ENCODE measurements around the gene NSUN7.

The NSUN7 gene

DNA sequence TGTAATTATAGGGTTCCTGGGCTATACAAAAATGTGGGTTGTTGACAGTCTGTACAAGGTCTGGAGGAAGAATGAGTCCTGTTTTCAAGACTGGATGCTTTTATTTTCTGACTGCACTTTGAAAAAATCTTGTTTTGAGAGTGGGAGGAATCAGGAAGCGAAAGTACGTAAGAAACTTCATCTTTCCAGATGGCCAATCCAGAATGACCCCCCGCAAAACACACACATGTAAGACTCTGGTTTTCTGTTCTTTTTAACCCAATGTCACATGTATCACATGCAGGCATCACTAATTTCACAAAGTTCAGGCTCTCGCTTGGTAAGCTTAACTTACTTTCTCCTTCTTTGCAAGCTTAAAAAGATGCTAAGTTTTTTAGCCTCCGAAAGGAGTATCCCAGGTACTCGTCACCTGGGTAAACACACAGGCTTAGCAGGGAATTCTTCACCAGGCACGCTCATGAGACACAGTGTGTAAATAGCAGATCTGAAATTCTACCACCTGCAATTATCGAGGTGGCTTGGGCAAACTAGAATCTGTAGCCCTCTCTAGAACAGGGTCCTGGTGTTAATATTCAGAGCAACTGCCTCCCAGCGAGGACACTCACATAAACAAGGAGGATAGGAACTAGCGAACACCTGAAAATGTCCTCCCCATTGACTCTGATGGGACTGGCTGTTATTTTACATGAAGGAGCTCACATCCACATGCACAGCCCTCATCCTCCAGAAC, 90.7 kb downstream of the NSUN7 start:
- H3K4me1 ChIP-seq (ENCODE audit: insufficient read depth, low read length), result peaks cover 17% of the 10 kb centered on the region; the same call in 1 of the 2 replicates
- no peaks in the 10 kb centered on the region for H3K9me3 ChIP-seq (ENCODE audit: control insufficient read depth, insufficient read depth, low read length)
- no peak overlapping the region for H3K9ac ChIP-seq (ENCODE audit: low read depth, low read length)
- H3K36me3 ChIP-seq (ENCODE audit: insufficient read depth, low read length), result no peaks in the 10 kb centered on the region

DNA sequence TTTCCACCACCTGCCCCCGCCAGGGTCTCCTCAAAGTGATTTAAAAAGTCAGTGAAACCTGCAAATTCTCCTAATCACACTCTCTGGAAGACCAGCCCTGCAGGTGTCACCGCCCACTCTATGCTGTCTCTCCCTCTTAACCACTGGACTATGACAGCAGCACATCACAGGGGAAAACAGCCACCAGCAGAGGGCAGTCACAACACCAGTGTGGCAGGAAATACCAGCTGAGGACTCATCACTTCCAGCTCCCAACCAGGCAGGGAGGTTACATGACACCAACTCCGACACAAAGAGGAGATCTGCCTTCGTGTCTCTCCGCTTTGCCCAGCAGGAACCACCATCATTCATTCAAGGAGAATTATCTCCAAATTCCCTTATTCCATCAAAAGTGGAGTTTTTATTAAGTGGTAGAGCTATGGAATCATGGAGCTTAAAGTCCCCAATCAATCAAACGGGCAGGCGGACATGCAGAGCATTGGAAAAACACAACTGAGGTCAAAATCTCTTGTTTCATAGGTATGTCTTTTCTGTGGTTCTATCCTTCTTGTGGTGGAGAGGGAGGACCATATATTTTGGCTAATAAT, 91.3 kb downstream of the NSUN7 start:
- Histone ChIP-seq H3K4me1 (ENCODE audit: insufficient read depth, low read length) (peaks cover 17% of the 10 kb centered on the region; the same call in 1 of the 2 replicates), H3K9me3 (ENCODE audit: control insufficient read depth, insufficient read depth, low read length) (no peaks in the 10 kb centered on the region), H3K9ac (ENCODE audit: low read depth, low read length) (no peak overlapping the region), H3K36me3 (ENCODE audit: insufficient read depth, low read length) (no peaks in the 10 kb centered on the region)

DNA sequence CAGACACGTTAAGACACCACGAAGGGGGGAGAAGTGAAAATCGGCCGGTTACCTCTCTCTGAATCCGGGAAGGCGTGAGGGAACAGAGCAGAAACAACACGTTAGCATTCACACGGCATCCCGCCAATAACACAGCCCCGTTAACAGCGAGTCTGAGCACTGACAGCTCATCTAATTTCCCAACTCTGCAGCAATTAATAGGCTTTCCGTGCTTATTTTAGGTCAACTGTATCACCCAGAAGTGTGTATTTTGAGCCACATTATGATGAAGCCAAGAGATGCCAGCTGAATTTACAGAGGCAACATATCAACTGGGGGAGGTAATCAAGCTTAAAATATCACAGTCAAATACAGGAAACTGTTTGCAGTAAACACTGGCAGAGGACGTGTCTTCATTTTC, 92.6 kb downstream of the NSUN7 start:
- Histone ChIP-seq H3K4me1 (ENCODE audit: insufficient read depth, low read length) (peaks cover 22% of the 10 kb centered on the region; the same call in 1 of the 2 replicates), H3K9ac (ENCODE audit: low read depth, low read length) (no peak overlapping the region), H3K36me3 (ENCODE audit: insufficient read depth, low read length) (no peaks in the 10 kb centered on the region)

DNA sequence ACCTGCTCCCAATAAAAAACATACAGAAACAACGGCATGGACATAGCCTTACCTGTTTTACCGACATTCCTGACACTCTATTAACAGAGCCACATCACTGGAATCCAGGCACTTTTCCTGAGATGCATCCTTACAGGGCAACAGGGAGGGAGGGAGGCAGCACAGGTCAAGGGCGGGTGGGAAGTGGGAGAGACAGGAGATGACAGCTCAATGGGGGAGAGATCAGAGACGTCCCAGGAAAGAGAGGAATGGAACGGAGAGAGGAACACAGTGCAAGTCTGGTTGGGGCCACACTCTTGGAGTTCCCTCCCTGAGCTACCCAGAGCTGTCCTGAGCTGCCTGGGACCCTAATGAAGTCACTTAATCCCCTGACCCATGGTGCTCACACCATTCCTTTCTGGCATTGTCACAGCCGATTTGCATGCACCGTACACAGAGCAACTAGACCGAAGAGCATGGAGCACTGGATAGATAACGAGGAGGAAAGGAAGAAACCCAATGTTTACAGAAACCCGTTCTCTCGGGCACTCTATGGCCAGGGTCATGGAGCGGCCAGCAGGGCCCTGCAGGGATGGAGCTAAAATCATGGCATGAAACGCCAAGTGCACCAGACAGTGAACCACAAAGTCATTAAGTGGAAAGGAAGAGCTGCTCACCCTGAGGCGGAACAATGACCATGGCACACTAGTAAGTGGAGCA, 93.1 kb downstream of the NSUN7 start:
- peaks cover 22% of the 10 kb centered on the region; the same call in 1 of the 2 replicates for H3K4me1 ChIP-seq (ENCODE audit: insufficient read depth, low read length)
- H3K36me3 ChIP-seq (ENCODE audit: insufficient read depth, low read length), result no peaks in the 10 kb centered on the region
- no peak overlapping the region for H3K9ac ChIP-seq (ENCODE audit: low read depth, low read length)
- no peaks in the 10 kb centered on the region for H3K9me3 ChIP-seq (ENCODE audit: control insufficient read depth, insufficient read depth, low read length)

More for the DNA sequence above, 92.6 kb downstream of the NSUN7 start:
- H3K9me3 ChIP-seq (ENCODE audit: control insufficient read depth, insufficient read depth, low read length), result no peaks in the 10 kb centered on the region

DNA sequence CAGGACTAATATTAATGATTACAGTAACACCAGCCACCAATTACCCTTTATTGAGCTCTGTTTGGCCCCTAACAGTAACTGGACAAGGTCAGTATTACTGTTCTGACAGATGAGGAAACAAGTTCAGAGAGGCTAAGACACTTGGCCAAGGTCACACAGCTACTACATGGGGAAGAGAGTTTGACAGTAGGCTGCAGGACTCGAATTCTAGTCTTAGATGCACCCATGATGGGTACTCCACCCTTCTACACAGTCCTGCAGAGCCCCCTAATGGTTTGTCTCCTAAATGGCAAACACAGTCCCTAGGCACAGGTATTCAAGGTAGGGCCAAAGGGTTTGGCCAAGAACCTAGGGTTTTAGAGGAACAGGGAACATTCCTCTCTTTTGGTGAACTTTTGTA, 93.9 kb downstream of the NSUN7 start:
- H3K4me1 ChIP-seq (ENCODE audit: insufficient read depth, low read length), result peaks cover 28% of the 10 kb centered on the region
- no peak overlapping the region for H3K9ac ChIP-seq (ENCODE audit: low read depth, low read length)
- H3K9me3 ChIP-seq (ENCODE audit: control insufficient read depth, insufficient read depth, low read length), result no peaks in the 10 kb centered on the region
- no peaks in the 10 kb centered on the region for H3K36me3 ChIP-seq (ENCODE audit: insufficient read depth, low read length)

DNA sequence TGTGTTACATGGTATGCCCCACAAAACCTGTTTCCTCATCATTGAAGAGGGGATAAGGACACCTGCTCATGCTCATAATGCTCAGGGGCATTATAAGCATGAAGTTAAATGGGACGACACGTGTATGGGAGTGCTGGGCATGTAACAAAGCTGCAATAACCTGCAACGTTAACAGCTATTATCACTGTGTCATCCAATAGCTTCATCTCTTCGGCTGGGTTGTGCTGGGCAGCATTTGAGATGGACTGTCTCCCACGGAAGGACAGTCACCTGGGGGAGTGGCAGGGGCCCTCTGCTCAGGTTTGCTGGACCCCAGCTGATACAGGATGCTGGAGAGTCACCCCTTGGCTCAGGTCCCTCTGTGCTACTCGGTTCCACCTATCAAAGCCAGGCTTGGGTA, 94.5 kb downstream of the NSUN7 start:
- Histone ChIP-seq H3K36me3 (ENCODE audit: insufficient read depth, low read length) (no peaks in the 10 kb centered on the region), H3K9me3 (ENCODE audit: control insufficient read depth, insufficient read depth, low read length) (no peaks in the 10 kb centered on the region), H3K9ac (ENCODE audit: low read depth, low read length) (no peak overlapping the region), H3K4me1 (ENCODE audit: insufficient read depth, low read length) (peaks cover 34% of the 10 kb centered on the region)

DNA sequence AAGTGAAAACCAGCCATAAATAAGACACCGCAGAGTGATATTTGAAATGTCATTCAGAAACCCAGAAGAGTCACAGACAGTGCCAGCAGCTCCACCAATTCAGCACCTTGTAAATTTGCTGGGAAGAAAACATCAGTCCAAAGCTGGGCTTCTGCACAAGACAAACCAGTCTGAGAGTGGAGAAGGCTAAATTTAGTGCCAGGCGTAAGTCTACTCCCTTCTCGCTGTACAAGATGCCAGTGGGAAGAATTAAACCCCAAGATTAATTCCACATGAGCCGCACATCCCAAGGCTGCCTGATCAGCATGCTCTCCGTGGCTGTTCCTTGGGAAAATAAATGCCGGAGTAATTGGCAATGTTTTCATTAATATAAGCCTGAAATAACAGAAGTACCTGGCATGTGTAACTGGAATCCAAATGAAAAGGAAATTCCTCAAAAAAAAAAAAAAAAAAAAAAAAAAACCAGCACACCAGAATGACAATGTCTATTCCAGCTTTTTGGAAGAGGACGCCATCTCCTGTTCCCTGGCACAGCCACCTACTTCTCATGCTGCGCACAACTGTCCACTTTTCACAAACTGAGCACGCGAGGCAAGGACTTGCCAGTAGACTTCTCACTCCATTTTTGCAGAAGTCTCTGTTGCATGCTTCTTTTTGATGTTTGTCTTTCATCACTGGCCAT, 95.5 kb downstream of the NSUN7 start:
- Histone ChIP-seq H3K9me3 (ENCODE audit: control insufficient read depth, insufficient read depth, low read length) (no peaks in the 10 kb centered on the region), H3K9ac (ENCODE audit: low read depth, low read length) (no peak overlapping the region), H3K4me1 (ENCODE audit: insufficient read depth, low read length) (peaks cover 34% of the 10 kb centered on the region), H3K36me3 (ENCODE audit: insufficient read depth, low read length) (no peaks in the 10 kb centered on the region)

DNA sequence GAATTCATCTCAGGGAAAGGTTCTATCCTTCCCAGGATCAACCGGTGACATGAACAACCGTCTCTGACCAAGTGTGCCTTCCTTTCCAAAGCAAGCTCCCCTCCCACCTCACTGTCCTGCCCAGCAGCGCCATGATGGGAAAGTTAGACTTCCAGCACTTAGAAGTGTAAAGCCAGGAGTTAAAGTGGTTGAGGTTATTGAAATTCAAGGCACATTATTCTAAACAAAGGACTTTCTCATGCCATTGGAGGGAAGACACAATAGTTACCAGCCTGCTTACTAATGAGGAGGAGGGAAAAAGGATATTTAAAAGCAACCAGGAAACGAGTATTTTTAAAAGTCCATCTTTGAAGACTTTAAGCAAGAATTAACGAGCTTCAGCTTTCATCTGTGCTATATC, 96.8 kb downstream of the NSUN7 start:
- Histone ChIP-seq H3K36me3 (ENCODE audit: insufficient read depth, low read length) (no peaks in the 10 kb centered on the region), H3K9me3 (ENCODE audit: control insufficient read depth, insufficient read depth, low read length) (no peaks in the 10 kb centered on the region), H3K4me1 (ENCODE audit: insufficient read depth, low read length) (peaks cover 26% of the 10 kb centered on the region), H3K9ac (ENCODE audit: low read depth, low read length) (no peak overlapping the region)

DNA sequence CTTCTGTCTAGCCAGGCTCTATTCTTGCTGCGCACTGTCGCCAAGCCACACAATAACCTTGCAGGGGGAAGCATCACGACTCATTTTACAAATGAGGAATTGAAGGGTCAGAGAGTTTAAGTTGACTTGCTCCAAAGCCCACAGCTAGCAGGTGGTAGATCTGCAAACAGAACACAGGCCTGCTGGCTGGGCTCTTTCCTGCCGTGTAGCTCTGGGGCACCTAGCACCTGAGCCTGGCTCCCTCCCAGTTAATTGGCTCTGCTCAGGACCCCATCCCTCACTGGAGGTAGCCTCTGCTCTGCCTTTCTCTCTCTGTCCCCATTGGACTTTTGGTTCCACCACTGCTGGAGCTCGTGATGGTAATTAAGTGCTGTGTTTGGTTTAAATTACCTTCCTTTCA, 98.5 kb downstream of the NSUN7 start:
- H3K9ac ChIP-seq (ENCODE audit: low read depth, low read length), result no peak overlapping the region
- no peaks in the 10 kb centered on the region for H3K9me3 ChIP-seq (ENCODE audit: control insufficient read depth, insufficient read depth, low read length)
- H3K4me1 ChIP-seq (ENCODE audit: insufficient read depth, low read length), result peaks cover 17% of the 10 kb centered on the region
- H3K36me3 ChIP-seq (ENCODE audit: insufficient read depth, low read length), result no peaks in the 10 kb centered on the region

DNA sequence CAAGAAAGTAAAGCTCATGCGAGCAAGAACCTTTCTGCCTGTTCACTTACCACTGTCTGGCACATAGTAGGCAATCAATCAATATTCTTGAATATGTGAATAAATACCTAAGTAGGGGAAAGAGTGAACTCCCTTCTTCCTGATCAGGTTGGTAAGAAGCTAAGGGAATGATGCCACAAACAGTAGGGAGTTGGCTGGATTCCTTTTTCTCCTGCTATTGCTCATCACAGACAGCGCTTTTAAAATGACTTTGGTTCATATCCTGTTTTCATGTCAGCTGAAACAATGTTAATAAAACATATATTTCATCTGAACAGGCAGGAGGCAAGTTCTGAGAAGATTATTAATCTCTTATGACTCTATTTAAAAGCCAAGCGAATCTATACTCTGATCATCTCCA, 99.2 kb downstream of the NSUN7 start:
- no peaks in the 10 kb centered on the region for H3K9me3 ChIP-seq (ENCODE audit: control insufficient read depth, insufficient read depth, low read length)
- no peaks in the 10 kb centered on the region for H3K36me3 ChIP-seq (ENCODE audit: insufficient read depth, low read length)
- H3K9ac ChIP-seq (ENCODE audit: low read depth, low read length), result no peak overlapping the region
- peaks cover 17% of the 10 kb centered on the region for H3K4me1 ChIP-seq (ENCODE audit: insufficient read depth, low read length)

DNA sequence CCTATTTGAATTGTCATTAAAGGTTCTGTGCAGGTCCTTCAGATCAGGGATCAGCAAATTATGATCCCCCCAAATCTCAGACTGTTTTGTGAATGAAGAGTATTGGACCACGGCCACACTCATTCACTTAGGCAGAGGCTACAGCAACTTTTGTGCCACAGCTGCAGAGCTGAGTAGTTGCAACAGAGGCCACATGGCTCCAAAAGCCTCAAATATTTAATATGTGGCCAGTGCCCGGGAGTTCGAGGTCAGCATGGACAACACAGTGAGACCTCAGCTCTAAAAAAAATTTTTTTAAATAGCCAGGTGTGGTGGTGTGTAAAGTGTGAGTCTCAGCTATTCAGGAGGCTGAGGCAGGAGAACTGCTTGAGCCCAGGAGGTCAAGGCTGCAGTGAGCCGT, 100.7 kb downstream of the NSUN7 start:
- no peaks in the 10 kb centered on the region for H3K36me3 ChIP-seq (ENCODE audit: insufficient read depth, low read length)
- no peaks in the 10 kb centered on the region for H3K9me3 ChIP-seq (ENCODE audit: control insufficient read depth, insufficient read depth, low read length)
- no peak overlapping the region for H3K9ac ChIP-seq (ENCODE audit: low read depth, low read length)
- H3K4me1 ChIP-seq (ENCODE audit: insufficient read depth, low read length), result peaks cover 17% of the 10 kb centered on the region

DNA sequence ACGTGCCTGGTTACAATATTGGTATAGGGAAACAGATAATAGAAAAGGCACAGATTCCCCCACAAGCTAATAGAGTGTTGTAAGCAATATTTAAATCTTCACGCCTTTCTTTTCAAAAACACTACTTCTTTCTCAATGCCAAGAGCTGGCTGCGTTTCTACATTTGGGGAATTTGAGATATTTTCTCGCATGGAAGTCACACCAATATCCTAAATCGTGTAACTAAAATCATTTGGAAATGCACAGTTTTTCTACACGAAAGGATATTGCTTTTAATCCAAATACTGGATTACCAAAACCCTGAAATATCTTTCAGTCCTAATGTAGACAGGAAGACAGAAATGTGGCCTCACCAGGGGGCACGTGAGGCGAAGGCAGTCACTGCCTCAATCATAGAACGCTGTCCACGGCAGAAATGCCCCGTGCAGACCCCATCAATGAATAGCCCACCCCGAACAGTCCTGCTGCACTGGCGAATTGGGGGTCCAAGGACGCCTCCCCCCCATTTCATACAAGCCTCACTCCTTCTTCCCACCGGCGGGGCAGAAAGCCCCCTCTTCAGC, 106.6 kb downstream of the NSUN7 start:
- Histone ChIP-seq H3K9me3 (ENCODE audit: control insufficient read depth, insufficient read depth, low read length) (no peaks in the 10 kb centered on the region), H3K36me3 (ENCODE audit: insufficient read depth, low read length) (no peaks in the 10 kb centered on the region), H3K9ac (ENCODE audit: low read depth, low read length) (peak overlapping the region; percentile 63), H3K4me1 (ENCODE audit: insufficient read depth, low read length) (no peaks in the 10 kb centered on the region; the same call in 1 of the 2 replicates)

DNA sequence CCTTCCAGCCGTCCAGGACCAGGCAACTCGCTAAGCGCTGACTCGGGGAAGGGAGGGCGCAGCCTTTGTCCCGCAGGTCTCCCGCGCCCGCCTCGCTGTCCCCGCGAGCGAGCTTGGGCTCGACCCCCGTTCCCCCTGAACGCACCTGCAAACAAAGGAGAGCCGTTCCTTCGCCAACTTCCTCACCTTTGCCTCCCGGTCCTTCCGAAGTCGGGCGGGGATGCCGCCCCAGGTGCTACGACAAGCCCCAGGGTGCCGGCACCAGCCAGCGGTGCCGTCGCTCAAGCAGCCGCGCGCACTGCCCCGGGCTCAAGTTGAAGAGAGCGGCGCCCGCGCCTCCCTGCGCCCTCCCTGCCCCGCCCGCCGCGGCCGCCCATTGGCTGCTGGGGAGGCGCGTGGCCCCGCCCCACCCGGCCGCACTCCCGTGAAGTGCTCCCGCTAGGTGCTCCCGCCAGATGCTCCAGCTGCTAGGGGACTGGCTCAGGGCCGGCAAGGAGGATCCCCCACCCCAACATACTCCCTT, 107.1 kb downstream of the NSUN7 start:
- H3K9me3 ChIP-seq (ENCODE audit: control insufficient read depth, insufficient read depth, low read length), result no peaks in the 10 kb centered on the region
- peak overlapping the region; percentile 63 for H3K9ac ChIP-seq (ENCODE audit: low read depth, low read length)
- no peaks in the 10 kb centered on the region for H3K36me3 ChIP-seq (ENCODE audit: insufficient read depth, low read length)
- H3K4me1 ChIP-seq (ENCODE audit: insufficient read depth, low read length), result no peaks in the 10 kb centered on the region; the same call in 1 of the 2 replicates

DNA sequence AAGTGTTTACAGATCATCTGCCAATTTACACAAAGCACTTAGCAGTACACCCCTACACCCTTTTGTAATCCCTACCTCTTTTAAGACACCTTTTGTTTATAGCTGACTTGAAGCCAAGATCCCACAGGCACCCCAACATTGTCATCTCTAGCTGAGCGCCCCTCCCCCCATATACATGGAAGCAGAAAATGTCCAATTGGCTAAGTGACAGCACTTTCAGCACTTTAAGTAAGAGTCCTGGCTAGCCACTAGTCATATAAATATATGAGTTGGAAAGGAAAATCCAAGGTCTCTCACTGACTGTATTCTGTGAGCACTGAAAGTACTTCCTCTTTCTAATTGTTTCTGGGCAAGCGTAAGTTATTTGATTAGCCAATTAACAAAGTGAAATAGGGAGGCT, 108.2 kb downstream of the NSUN7 start:
- Histone ChIP-seq H3K9me3 (ENCODE audit: control insufficient read depth, insufficient read depth, low read length) (no peaks in the 10 kb centered on the region), H3K36me3 (ENCODE audit: insufficient read depth, low read length) (no peaks in the 10 kb centered on the region), H3K9ac (ENCODE audit: low read depth, low read length) (no peak overlapping the region), H3K4me1 (ENCODE audit: insufficient read depth, low read length) (no peaks in the 10 kb centered on the region; the same call in 1 of the 2 replicates)
